T-cell (primary cell): ENCODE measurements around the gene ADAMTS17. TPM values are rescaled to one million over a fixed set of nuclear protein-coding genes. Genes with fewer than 3 reads are reported as not detected.
A peak's percentile ranks its signal among the peaks of the same experiment; 100 is the strongest.

Source experiments
- ATAC-seq, 4 experiments: fragments of 200-7000 bp in 3 of 4; fragments of 150-1000 bp in 1 of 4; cut with Tn5 transposase; replicated peaks in 1 of 4; 1 replicate in 3 of 4; 2 replicates in 1 of 4; pipeline ENCODE4 v1.10.0; 2021; ENCODE audit warnings: moderate library complexity in 3 of 4, mild to moderate bottlenecking in 2 of 4, moderate number of reproducible peaks in 1 of 4
- CTCF ChIA-PET, 2 donors: fragments of 300-600 bp; sonication (Branson Sonifier 250); formaldehyde crosslinking; loops; one replicate each; lab custom pipeline; 2022; ENCODE audit warnings: antibody characterized with exemption in 2 of 2; lab: Charles Lee
- POLR2A ChIA-PET, 2 donors: fragments of 300-600 bp; sonication (Branson Sonifier 250); formaldehyde crosslinking; loops; one replicate each; lab custom pipeline; 2022; ENCODE audit warnings: antibody characterized with exemption in 2 of 2; lab: Charles Lee
- DNase-seq, 35 experiments: peaks; one replicate each; pipeline versions ENCODE4 v3.0.0 to v3.0.0-alpha.2; 2013 to 2023
- H3K27ac ChIP-seq: one replicate; pipeline ENCODE4 v1.5.1; 2013; ENCODE audit warnings: low read length
- H3K27me3 ChIP-seq, 2 experiments: replicated peaks in 1 of 2; 1 replicate in 1 of 2; 2 replicates in 1 of 2; pipeline versions ENCODE4 v1.6.1 to v1.7.0; 2013; ENCODE audit warnings: low read length in 1 of 2, mixed read lengths in 1 of 2; ENCODE audit not compliant: control insufficient read depth in 2 of 2, insufficient read depth in 2 of 2; ENCODE audit errors: extremely low read depth in 1 of 2
- H3K36me3 ChIP-seq, 2 donors: 1 replicate in 1 of 2; 2 replicates in 1 of 2; pipeline versions ENCODE4 v1.6.1 to v1.7.0; 2013; ENCODE audit warnings: low read length in 1 of 2; ENCODE audit not compliant: control insufficient read depth in 2 of 2, insufficient read depth in 1 of 2; ENCODE audit errors: extremely low read depth in 1 of 2
- H3K4me1 ChIP-seq, 2 experiments: 1 replicate in 1 of 2; 2 replicates in 1 of 2; pipeline versions ENCODE4 v1.6.1 to v1.7.0; 2013; ENCODE audit warnings: low read length in 2 of 2, mixed read lengths in 1 of 2; ENCODE audit not compliant: insufficient read depth in 2 of 2, control insufficient read depth in 1 of 2; ENCODE audit errors: extremely low read depth in 1 of 2
- H3K4me3 ChIP-seq, 2 donors: 1 replicate in 1 of 2; 2 replicates in 1 of 2; pipeline versions ENCODE4 v1.5.1 to v1.7.0; 2013; ENCODE audit warnings: mild to moderate bottlenecking in 2 of 2, low read length in 1 of 2, moderate library complexity in 1 of 2; ENCODE audit not compliant: control insufficient read depth in 1 of 2; ENCODE audit errors: extremely low read depth in 1 of 2
- H3K9me3 ChIP-seq: 2 replicates; pipeline ENCODE4 v1.7.0; 2013
- H3K27ac Mint-ChIP-seq, 2 donors: one replicate each; pipeline ENCODE4 v1.8.0; 2020 to 2021; ENCODE audit warnings: mild to moderate bottlenecking in 2 of 2, mixed read lengths in 2 of 2
- H3K27me3 Mint-ChIP-seq, 2 donors: one replicate each; pipeline ENCODE4 v1.8.0; 2021 to 2022; ENCODE audit warnings: mixed read lengths in 2 of 2
- H3K36me3 Mint-ChIP-seq: one replicate; pipeline ENCODE4 v1.8.0; 2021; ENCODE audit warnings: mixed read lengths
- H3K4me1 Mint-ChIP-seq, 3 donors: one replicate each; pipeline ENCODE4 v1.8.0; 2020 to 2022; ENCODE audit warnings: mixed read lengths in 3 of 3, mild to moderate bottlenecking in 1 of 3
- H3K4me3 Mint-ChIP-seq, 3 donors: one replicate each; pipeline ENCODE4 v1.8.0; 2020 to 2022; ENCODE audit warnings: mild to moderate bottlenecking in 3 of 3, mixed read lengths in 3 of 3, moderate library complexity in 3 of 3
- H3K9me3 Mint-ChIP-seq, 3 donors: one replicate each; pipeline ENCODE4 v1.8.0; 2020 to 2022; ENCODE audit warnings: mixed read lengths in 3 of 3
- WGBS: methylation state at CpG from one replicate; pipeline ENCODE4 v1.1.5; 2013; ENCODE audit warnings: missing lambda C conversion rate; ENCODE audit not compliant: insufficient coverage; 5-methylcytosine and 5-hydroxymethylcytosine counted together
- total RNA-seq, 35 experiments: library from RNA in 6 of 35; stranded (reverse) in 6 of 35; fragments of 120-200 nt in 1 of 35; gene quantifications; one replicate each; pipeline versions ENCODE4 v1.2.1 to v1.2.4 and lab custom pipeline; 2013 to 2026

ADAMTS17 gene
- total RNA-seq, 5 donors from 2014 or later (not counting 1 experiment from before 2014, with no cell fraction given): 8.9 to 17.8 (median 11.6) TPM

DNA sequence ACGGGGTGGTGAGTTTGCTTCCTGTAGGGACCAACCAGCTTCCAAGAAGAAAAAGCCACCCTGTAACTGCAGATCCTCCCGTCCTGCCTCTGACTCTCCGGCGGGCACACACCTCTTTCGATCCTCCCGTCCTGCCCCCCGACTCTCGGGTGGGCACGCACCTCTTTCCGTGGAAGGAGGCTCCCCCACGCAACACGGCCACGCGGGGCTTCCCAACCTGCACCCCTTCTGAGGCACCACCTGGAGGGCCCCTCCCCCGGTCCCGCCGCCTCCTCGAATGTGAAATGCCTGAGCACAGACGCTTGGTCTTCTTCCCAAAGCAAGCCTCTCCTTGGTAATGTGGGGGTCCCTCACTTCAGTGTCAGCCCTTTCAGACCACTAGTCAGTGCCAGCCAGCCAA lies 7.3 kb downstream of the ADAMTS17 start:
- ChIA-PET POLR2A (interaction anchor here in 1 of 2 donors (0.8 kb wide), 1 partner anchor 17 kb away, joined by 3 read pairs; no protein-coding TSS in a partner anchor), CTCF (no interaction called here)
- H3K4me3 ChIP-seq: no peak overlapping the region
- no peaks in the 10 kb centered on the region for H3K9me3 Mint-ChIP-seq
- DNase-seq (no peak), ATAC-seq (no peak)
- peak overlapping the region in 1 of 3 donors; percentile 41 for H3K4me3 Mint-ChIP-seq
- H3K27me3 ChIP-seq: peaks cover 0 to 5% of the 10 kb centered on the region in 2 experiments
- WGBS: 77% methylated on average over 4 of the region's 19 CpGs
- no peak overlapping the region for H3K27ac Mint-ChIP-seq
- peaks cover 29 to 65% of the 10 kb centered on the region in 2 experiments for H3K4me1 ChIP-seq
- H3K9me3 ChIP-seq: no peaks in the 10 kb centered on the region
- H3K36me3 ChIP-seq: no peaks in the 10 kb centered on the region
- H3K4me1 Mint-ChIP-seq: peaks cover 80 to 87% (median 81%) of the 10 kb centered on the region in 3 donors
- H3K27ac ChIP-seq: no peak overlapping the region
- peaks cover 3 to 4% of the 10 kb centered on the region in 2 donors for H3K27me3 Mint-ChIP-seq
- H3K36me3 Mint-ChIP-seq: no peaks in the 10 kb centered on the region

DNA sequence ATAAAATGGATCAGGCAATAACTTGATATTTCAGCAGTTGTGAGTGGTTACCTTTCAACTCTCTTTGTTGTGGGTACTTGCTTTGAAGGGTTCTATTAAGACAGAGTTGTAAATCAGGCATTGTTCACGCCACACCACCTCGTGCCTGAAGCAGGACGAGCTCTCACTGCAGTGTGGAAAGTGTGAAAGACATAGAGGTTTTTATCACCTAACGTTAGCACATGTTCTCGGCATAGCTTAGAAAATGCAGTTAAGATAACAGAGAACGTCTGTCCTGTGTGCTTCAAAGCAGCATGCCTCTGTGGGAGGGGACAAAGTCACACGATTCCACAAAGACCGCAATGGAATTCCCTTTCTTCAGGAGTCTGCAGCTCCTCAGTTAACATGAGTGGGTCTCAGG lies 7.8 kb downstream of the ADAMTS17 start:
- no peaks in the 10 kb centered on the region for H3K36me3 ChIP-seq
- peaks cover 0 to 5% of the 10 kb centered on the region in 2 experiments for H3K27me3 ChIP-seq
- WGBS: 11% methylated on average over 5 of the region's 8 CpGs
- DNase-seq: peak in 1 of 35 experiments; percentile 42
- peaks cover 30 to 70% of the 10 kb centered on the region in 2 experiments for H3K4me1 ChIP-seq
- peak overlapping the region; percentile 11 for H3K27ac ChIP-seq
- POLR2A ChIA-PET: interaction anchor here in 1 of 2 donors (0.8 kb wide), 1 partner anchor 17 kb away, joined by 3 read pairs; no protein-coding TSS in a partner anchor
- peaks cover 81 to 88% (median 81%) of the 10 kb centered on the region in 3 donors for H3K4me1 Mint-ChIP-seq
- no peak overlapping the region for H3K4me3 ChIP-seq
- peak overlapping the region in 1 of 2 donors; percentile 72 for H3K27ac Mint-ChIP-seq
- peaks cover 3 to 4% of the 10 kb centered on the region in 2 donors for H3K27me3 Mint-ChIP-seq
- H3K9me3 ChIP-seq: no peaks in the 10 kb centered on the region
- no peak for ATAC-seq
- CTCF ChIA-PET: no interaction called here
- no peaks in the 10 kb centered on the region for H3K9me3 Mint-ChIP-seq
- H3K36me3 Mint-ChIP-seq: no peaks in the 10 kb centered on the region
- H3K4me3 Mint-ChIP-seq: peak overlapping the region in 2 of 3 donors; percentile 17 to 41

DNA sequence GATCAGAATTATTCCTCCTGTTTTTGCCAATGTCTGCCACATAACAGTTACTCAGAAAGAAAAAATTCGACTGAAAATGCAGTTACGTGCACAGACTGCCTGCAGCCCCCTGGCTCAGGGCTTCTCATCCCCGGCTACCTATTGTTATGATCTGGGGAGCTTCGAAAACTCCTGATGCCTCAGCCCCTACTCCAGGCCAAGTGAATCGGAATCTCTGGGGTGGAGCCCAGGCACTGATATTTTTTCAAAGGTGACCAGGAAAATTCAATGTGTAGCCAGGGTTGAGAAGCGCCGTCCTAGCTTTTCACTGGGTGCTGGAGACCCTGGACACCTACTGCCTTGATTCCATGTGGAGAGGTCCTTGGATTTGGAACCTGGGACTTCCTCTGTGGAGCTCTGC lies 8.5 kb downstream of the ADAMTS17 start:
- Mint-ChIP-seq H3K27ac (peak overlapping the region in 1 of 2 donors; percentile 30), H3K36me3 (no peaks in the 10 kb centered on the region), H3K9me3 (no peaks in the 10 kb centered on the region), H3K4me1 (peaks cover 80 to 88% (median 80%) of the 10 kb centered on the region in 3 donors), H3K27me3 (peaks cover 0 to 3% of the 10 kb centered on the region in 2 donors), H3K4me3 (peak overlapping the region in 1 of 3 donors; percentile 41)
- H3K36me3 ChIP-seq: no peaks in the 10 kb centered on the region
- DNase-seq (no peak), ATAC-seq (no peak)
- H3K4me1 ChIP-seq: peaks cover 30 to 71% of the 10 kb centered on the region in 2 experiments
- no peaks in the 10 kb centered on the region for H3K9me3 ChIP-seq
- no peak overlapping the region for H3K27ac ChIP-seq
- CTCF ChIA-PET: no interaction called here
- POLR2A ChIA-PET: no interaction called here
- H3K27me3 ChIP-seq: peaks cover 0 to 2% of the 10 kb centered on the region in 2 experiments
- H3K4me3 ChIP-seq: no peak overlapping the region
- 100% methylated on average over 5 of the region's 7 CpGs for WGBS

DNA sequence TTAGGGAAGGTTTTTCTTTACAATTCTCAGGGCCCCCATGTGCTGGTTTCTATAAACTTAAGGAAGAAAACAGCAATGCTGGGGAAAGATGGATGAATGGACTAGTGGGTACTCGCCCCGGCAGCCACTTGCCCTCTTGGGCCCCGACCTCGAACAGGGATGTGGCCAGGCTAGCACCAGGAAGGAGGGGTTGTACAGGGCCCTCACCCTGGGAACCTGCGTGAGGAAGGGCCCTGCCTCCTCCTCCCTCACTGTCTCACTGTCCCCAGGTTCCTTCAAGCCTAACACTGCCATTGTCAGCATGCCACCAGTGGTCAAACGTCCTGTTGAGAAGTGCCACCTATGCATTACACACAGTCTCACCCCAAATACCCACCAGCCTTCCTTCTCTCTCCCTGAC lies 9.1 kb downstream of the ADAMTS17 start:
- H3K27ac ChIP-seq: no peak overlapping the region
- peaks cover 0 to 3% of the 10 kb centered on the region in 2 donors for H3K27me3 Mint-ChIP-seq
- H3K4me1 ChIP-seq: peaks cover 30 to 71% of the 10 kb centered on the region in 2 experiments
- no peaks in the 10 kb centered on the region for H3K9me3 Mint-ChIP-seq
- peaks cover 82 to 88% (median 83%) of the 10 kb centered on the region in 3 donors for H3K4me1 Mint-ChIP-seq
- H3K36me3 ChIP-seq: no peaks in the 10 kb centered on the region
- H3K4me3 ChIP-seq: no peak overlapping the region
- H3K9me3 ChIP-seq: no peaks in the 10 kb centered on the region
- POLR2A ChIA-PET: no interaction called here
- H3K27me3 ChIP-seq: peaks cover 0 to 2% of the 10 kb centered on the region in 2 experiments
- ATAC-seq (no peak), DNase-seq (no peak)
- H3K4me3 Mint-ChIP-seq: no peak overlapping the region
- H3K27ac Mint-ChIP-seq: peak overlapping the region in 1 of 2 donors; percentile 30
- CTCF ChIA-PET: no interaction called here
- WGBS: 56% methylated on average over 6 of the region's 6 CpGs
- peaks cover 2% of the 10 kb centered on the region for H3K36me3 Mint-ChIP-seq

DNA sequence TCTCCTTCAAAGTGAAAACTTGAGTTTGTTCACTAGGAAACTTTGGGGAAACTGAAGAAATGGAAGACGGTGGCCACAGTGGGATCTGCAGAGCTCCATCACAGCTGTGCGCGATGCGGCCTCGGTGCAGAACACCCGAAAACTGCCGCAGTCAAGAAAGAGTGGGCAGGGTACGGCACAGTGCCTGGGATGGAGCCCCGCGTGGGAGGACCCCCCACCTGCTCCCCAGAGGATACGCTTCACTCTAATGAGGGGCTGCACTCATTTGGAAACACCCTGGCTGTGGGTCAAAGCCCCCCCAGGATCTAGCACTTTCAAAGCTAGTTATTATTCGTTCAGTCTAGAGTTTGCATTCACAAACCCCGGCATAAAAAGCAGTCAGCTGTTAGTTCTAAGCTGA lies 9.5 kb downstream of the ADAMTS17 start:
- Mint-ChIP-seq H3K9me3 (no peaks in the 10 kb centered on the region), H3K4me3 (peak overlapping the region in 1 of 3 donors; percentile 80), H3K27me3 (peaks cover 0 to 3% of the 10 kb centered on the region in 2 donors), H3K36me3 (peaks cover 3% of the 10 kb centered on the region), H3K27ac (no peak overlapping the region), H3K4me1 (peaks cover 86 to 92% (median 87%) of the 10 kb centered on the region in 3 donors)
- Histone ChIP-seq H3K9me3 (no peaks in the 10 kb centered on the region), H3K4me1 (peaks cover 30 to 71% of the 10 kb centered on the region in 2 experiments), H3K27ac (no peak overlapping the region), H3K4me3 (no peak overlapping the region), H3K27me3 (no peaks in the 10 kb centered on the region), H3K36me3 (no peaks in the 10 kb centered on the region)
- ATAC-seq (no peak), DNase-seq (no peak)
- 95% methylated on average over 12 of the region's 13 CpGs for WGBS
- ChIA-PET CTCF (no interaction called here), POLR2A (interaction anchor here in 1 of 2 donors (0.6 kb wide), 1 partner anchor 14 kb away, joined by 3 read pairs; no protein-coding TSS in a partner anchor)

DNA sequence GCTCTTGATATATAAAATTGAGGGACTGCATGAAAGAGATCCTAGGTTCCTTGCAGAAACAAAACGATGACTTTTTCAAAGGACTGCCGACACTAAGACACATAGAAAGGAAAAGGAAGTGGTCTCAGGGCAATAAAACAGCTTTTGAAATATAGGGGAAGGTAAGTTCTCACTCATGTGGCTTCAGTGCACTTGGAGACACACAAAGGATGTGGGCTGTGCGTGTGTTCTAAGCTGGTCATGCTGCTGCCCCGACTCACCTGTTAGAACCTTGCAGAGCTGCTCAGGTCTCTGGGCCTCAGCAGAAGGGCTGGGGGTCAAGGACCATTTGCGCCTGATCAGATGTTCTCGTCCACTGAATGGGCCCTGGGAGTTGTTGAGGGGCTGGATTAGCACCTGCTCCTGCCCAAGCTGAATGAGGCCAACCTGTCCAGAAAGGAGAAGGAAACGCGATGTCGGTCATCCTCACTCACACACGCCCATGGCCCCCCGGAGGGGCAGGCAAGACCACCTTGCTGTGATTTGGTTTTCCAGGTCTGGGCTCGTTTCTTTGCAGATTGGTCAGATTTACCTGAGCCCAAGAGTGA lies 11.1 kb downstream of the ADAMTS17 start:
- Histone ChIP-seq H3K27ac (peak overlapping the region; percentile 58), H3K27me3 (no peaks in the 10 kb centered on the region), H3K9me3 (no peaks in the 10 kb centered on the region), H3K4me1 (peaks cover 30 to 71% of the 10 kb centered on the region in 2 experiments), H3K36me3 (no peaks in the 10 kb centered on the region), H3K4me3 (peak overlapping the region; percentile 38 to 64)
- Mint-ChIP-seq H3K27ac (peak overlapping the region; percentile 76 to 85), H3K9me3 (no peaks in the 10 kb centered on the region), H3K4me1 (peaks cover 81 to 83% (median 83%) of the 10 kb centered on the region in 3 donors), H3K4me3 (peak overlapping the region; percentile 59 to 80 (median 66)), H3K27me3 (peaks cover 0 to 3% of the 10 kb centered on the region in 2 donors), H3K36me3 (peaks cover 4% of the 10 kb centered on the region)
- WGBS: 0% methylated on average over 4 of the region's 12 CpGs
- DNase-seq: peak in 32 of 35 experiments; percentile 24 to 71 (median 42)
- CTCF ChIA-PET: interaction anchor here in 1 of 2 donors (0.7 to 1.7 kb wide), 7 partner anchors 8 to 288 kb away, joined by 3 to 16 read pairs (median 6); partner anchors contain the start of gene ADAMTS17
- ATAC-seq: peak; percentile 94 to 96 (median 95)
- POLR2A ChIA-PET: interaction anchor here (0.6 to 1.0 kb wide), 2 partner anchors 8 to 71 kb away, joined by 3 to 5 read pairs; no protein-coding TSS in a partner anchor
